ENCODE measurements around the gene ACSL1. TPM values are rescaled to one million over a fixed set of nuclear protein-coding genes. Genes with fewer than 3 reads are reported as not detected.

The ACSL1 gene
- total RNA-seq = 51.8 TPM

GRCh38 chr4:184825896-184826690, at the start of gene ACSL1:
ACSL1 (minus strand) TSS chr4:184825968; CDS start chr4:184803514, 22,454 bp downstream.

GRCh38 chr4:184733654-184734524, 91.9 kb downstream of the ACSL1 start, which contains the start of gene CENPU:
CENPU (minus strand) TSS chr4:184734096; CDS start chr4:184734062, 34 bp downstream.

Other genes starting within 250 kb of the ACSL1 start
- 44.5 TPM for gene CASP3, start 176.5 kb downstream of the ACSL1 start, total RNA-seq
- 36.6 TPM for gene PRIMPOL, start 176.2 kb downstream of the ACSL1 start, total RNA-seq
- gene CENPU, start 91.9 kb downstream of the ACSL1 start, total RNA-seq = 18.6 TPM
- gene HELT, start 192.5 kb upstream of the ACSL1 start, total RNA-seq = 1.0 TPM